ENCODE data around the gene OR4K2. TPM values are rescaled to one million over a fixed set of nuclear protein-coding genes. Genes with fewer than 3 reads are reported as not detected.

The OR4K2 gene
- total and polyA plus RNA-seq, 2 donors (not counting 3 experiments of a cell fraction or from before 2014, with no cell fraction given), result not detected

GRCh38 chr14:19838433-19838832 lies 36.5 kb upstream of the OR4K2 start:
- POLR2A ChIA-PET, result no interaction called here
- FAIRE-seq (no peak), DNase-seq (ENCODE audit: low read depth, low spot score) (no peak)
- H2AFZ ChIP-seq (ENCODE audit: low read depth, low read length), result no peak overlapping the region
- CTCF ChIA-PET, result no interaction called here
- no peak overlapping the region for H3K27ac ChIP-seq (ENCODE audit: insufficient read depth, low read depth, low read length)
- no peak for TF ChIP-seq JUN (IDR thresholded peaks at IDR 0.05; ENCODE audit: borderline replicate concordance, insufficient read depth, insufficient read length, low read depth)
- no peak for TF ChIP-seq EZH2 (IDR thresholded peaks at IDR 0.05; ENCODE audit: borderline replicate concordance, low read depth, low read length, severe bottlenecking)
- TF ChIP-seq GATA2 (IDR thresholded peaks at IDR 0.05; ENCODE audit: insufficient read depth, insufficient read length, low read depth, low read length), result no peak
- TF ChIP-seq, protein P1, sequence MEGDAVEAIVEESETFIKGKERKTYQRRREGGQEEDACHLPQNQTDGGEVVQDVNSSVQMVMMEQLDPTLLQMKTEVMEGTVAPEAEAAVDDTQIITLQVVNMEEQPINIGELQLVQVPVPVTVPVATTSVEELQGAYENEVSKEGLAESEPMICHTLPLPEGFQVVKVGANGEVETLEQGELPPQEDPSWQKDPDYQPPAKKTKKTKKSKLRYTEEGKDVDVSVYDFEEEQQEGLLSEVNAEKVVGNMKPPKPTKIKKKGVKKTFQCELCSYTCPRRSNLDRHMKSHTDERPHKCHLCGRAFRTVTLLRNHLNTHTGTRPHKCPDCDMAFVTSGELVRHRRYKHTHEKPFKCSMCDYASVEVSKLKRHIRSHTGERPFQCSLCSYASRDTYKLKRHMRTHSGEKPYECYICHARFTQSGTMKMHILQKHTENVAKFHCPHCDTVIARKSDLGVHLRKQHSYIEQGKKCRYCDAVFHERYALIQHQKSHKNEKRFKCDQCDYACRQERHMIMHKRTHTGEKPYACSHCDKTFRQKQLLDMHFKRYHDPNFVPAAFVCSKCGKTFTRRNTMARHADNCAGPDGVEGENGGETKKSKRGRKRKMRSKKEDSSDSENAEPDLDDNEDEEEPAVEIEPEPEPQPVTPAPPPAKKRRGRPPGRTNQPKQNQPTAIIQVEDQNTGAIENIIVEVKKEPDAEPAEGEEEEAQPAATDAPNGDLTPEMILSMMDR (IDR thresholded peaks at IDR 0.05; ENCODE audit: extremely low read depth in 1 of 2, insufficient read depth in 1 of 2, low read depth in 1 of 2, low read length in 2 of 2), result no peak
- TF ChIP-seq MAX (IDR thresholded peaks at IDR 0.05; ENCODE audit: insufficient read depth, insufficient read length), result no peak
- H3K9me3 ChIP-seq (replicated peaks; ENCODE audit: control insufficient read depth, insufficient read depth, low read length), result no peaks in the 10 kb centered on the region
- no peaks in the 10 kb centered on the region for H3K36me3 ChIP-seq (ENCODE audit: control insufficient read depth in 2 of 2, extremely low read depth in 1 of 2, insufficient read depth in 2 of 2, low read length in 2 of 2)
- no peak overlapping the region for H3K9ac ChIP-seq (replicated peaks; ENCODE audit: extremely low read depth, insufficient read depth, low read length)
- dilution Hi-C loops (cut with MboI; ENCODE audit: extremely low pct_ligation_motif_present, low sequenced_read_pairs), result no loop called here
- BruUV-seq (replicated peaks), result no TSS peak
- no peaks in the 10 kb centered on the region for H3K79me2 ChIP-seq (ENCODE audit: control insufficient read depth, insufficient read depth, low read length)
- intact Hi-C loops (cut with micrococcal nuclease), result no loop called here
- H4K20me1 ChIP-seq (replicated peaks; ENCODE audit: control insufficient read depth, extremely low read depth, insufficient read depth, low read length), result no peaks in the 10 kb centered on the region
- no peaks in the 10 kb centered on the region for H3K27me3 ChIP-seq (ENCODE audit: control insufficient read depth in 2 of 2, insufficient read depth in 2 of 2, low read length in 2 of 2)
- no peak overlapping the region for H3K4me3 ChIP-seq (replicated peaks in 1 of 3; ENCODE audit: insufficient read depth in 1 of 3, low read depth in 1 of 3, low read length in 3 of 3)
- no peaks in the 10 kb centered on the region for H3K4me1 ChIP-seq (ENCODE audit: control insufficient read depth, extremely low read depth, insufficient read depth, low read length)
- no peaks in the 10 kb centered on the region for H3K9me1 ChIP-seq (replicated peaks; ENCODE audit: control insufficient read depth, extremely low read depth, insufficient read depth, low read length)
- no peak overlapping the region for H3K4me2 ChIP-seq (ENCODE audit: insufficient read depth, low read length)

DNA sequence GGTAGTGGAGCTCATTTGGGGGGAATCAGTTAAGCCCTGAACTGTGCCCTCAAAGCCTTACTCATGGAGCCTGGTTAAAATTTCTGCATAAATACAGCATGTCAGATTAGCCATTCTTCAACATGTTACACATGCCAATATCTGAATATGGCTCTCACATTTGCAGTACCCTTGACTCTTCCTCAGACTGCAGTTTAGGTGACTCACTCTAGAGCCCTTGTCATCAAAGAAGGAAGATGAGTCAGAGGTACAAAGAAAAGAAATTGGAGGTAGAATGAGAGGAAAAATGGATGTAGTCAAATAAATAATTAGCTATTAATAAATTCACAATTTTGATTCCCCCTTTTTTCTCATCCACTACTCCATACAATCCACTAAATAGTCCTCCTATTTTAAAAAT lies 23.6 kb upstream of the OR4K2 start:
- no TSS peak for BruUV-seq (replicated peaks)
- Histone ChIP-seq H3K27me3 (ENCODE audit: control insufficient read depth in 2 of 2, insufficient read depth in 2 of 2, low read length in 2 of 2) (no peaks in the 10 kb centered on the region), H4K20me1 (replicated peaks; ENCODE audit: control insufficient read depth, extremely low read depth, insufficient read depth, low read length) (no peaks in the 10 kb centered on the region), H3K79me2 (ENCODE audit: control insufficient read depth, insufficient read depth, low read length) (no peaks in the 10 kb centered on the region), H3K9me1 (replicated peaks; ENCODE audit: control insufficient read depth, extremely low read depth, insufficient read depth, low read length) (no peaks in the 10 kb centered on the region), H3K4me3 (replicated peaks in 1 of 3; ENCODE audit: insufficient read depth in 1 of 3, low read depth in 1 of 3, low read length in 3 of 3) (no peak overlapping the region), H3K36me3 (ENCODE audit: control insufficient read depth in 2 of 2, extremely low read depth in 1 of 2, insufficient read depth in 2 of 2, low read length in 2 of 2) (no peaks in the 10 kb centered on the region), H2AFZ (ENCODE audit: low read depth, low read length) (no peak overlapping the region), H3K9ac (replicated peaks; ENCODE audit: extremely low read depth, insufficient read depth, low read length) (no peak overlapping the region), H3K4me2 (ENCODE audit: insufficient read depth, low read length) (no peak overlapping the region), H3K9me3 (replicated peaks; ENCODE audit: control insufficient read depth, insufficient read depth, low read length) (no peaks in the 10 kb centered on the region), H3K4me1 (ENCODE audit: control insufficient read depth, extremely low read depth, insufficient read depth, low read length) (no peaks in the 10 kb centered on the region), H3K27ac (ENCODE audit: insufficient read depth, low read depth, low read length) (no peak overlapping the region)
- dilution Hi-C loops (cut with MboI; ENCODE audit: extremely low pct_ligation_motif_present, low sequenced_read_pairs) (no loop called here), intact Hi-C loops (cut with micrococcal nuclease) (no loop called here)
- ChIA-PET POLR2A (no interaction called here), CTCF (no interaction called here)
- TF ChIP-seq, protein P1 (IDR thresholded peaks at IDR 0.05; ENCODE audit: extremely low read depth in 1 of 2, insufficient read depth in 1 of 2, low read depth in 1 of 2, low read length in 2 of 2), result no peak
- TF ChIP-seq POLR2AphosphoS5 (IDR thresholded peaks at IDR 0.05; ENCODE audit: insufficient read depth, low read depth, low read length) (no peak), GATA2 (IDR thresholded peaks at IDR 0.05; ENCODE audit: insufficient read depth, insufficient read length, low read depth, low read length) (no peak), EZH2 (IDR thresholded peaks at IDR 0.05; ENCODE audit: borderline replicate concordance, low read depth, low read length, severe bottlenecking) (no peak)
- DNase-seq (ENCODE audit: low read depth, low spot score) (no peak), FAIRE-seq (no peak)

Data from endothelial cell of umbilical vein (primary cell).